Memory B cell (primary cell): Measurements from ENCODE around the gene RNASE8.

Experiments
- ATAC-seq: fragments of 150-1000 bp; cut with Tn5 transposase; 2 replicates; pipeline ENCODE4 v1.10.0; 2021; ENCODE audit warnings: low read depth, mild to moderate bottlenecking, moderate library complexity
- DNase-seq, 2 donors: peaks; one replicate each; pipeline ENCODE4 v3.0.0; 2022; ENCODE audit warnings: low spot score in 2 of 2
- H3K27ac Mint-ChIP-seq: one replicate; pipeline ENCODE4 v1.8.0; 2022; ENCODE audit warnings: mild to moderate bottlenecking, moderate library complexity, mixed read lengths
- H3K27me3 Mint-ChIP-seq: one replicate; pipeline ENCODE4 v1.8.0; 2022; ENCODE audit warnings: mixed read lengths
- H3K36me3 Mint-ChIP-seq: one replicate; pipeline ENCODE4 v1.8.0; 2022; ENCODE audit warnings: mild to moderate bottlenecking, mixed read lengths
- H3K4me1 Mint-ChIP-seq: one replicate; pipeline ENCODE4 v1.8.0; 2022; ENCODE audit warnings: mixed read lengths
- H3K4me3 Mint-ChIP-seq: one replicate; pipeline ENCODE4 v1.8.0; 2022; ENCODE audit warnings: mild to moderate bottlenecking, moderate library complexity, mixed read lengths
- H3K9me3 Mint-ChIP-seq: one replicate; pipeline ENCODE4 v1.8.0; 2022; ENCODE audit warnings: mixed read lengths

RNASE8 gene

GRCh38 chr14:21053184-21054122 lies 4.2 kb upstream of the RNASE8 start:
- H3K27me3 Mint-ChIP-seq, result peaks cover 15% of the 10 kb centered on the region
- H3K36me3 Mint-ChIP-seq, result no peaks in the 10 kb centered on the region
- H3K4me1 Mint-ChIP-seq, result no peaks in the 10 kb centered on the region
- DNase-seq (no peak), ATAC-seq (no peak)
- H3K27ac Mint-ChIP-seq, result peak overlapping the region; percentile 4
- H3K4me3 Mint-ChIP-seq, result no peak overlapping the region
- no peaks in the 10 kb centered on the region for H3K9me3 Mint-ChIP-seq

- Mint-ChIP-seq H3K27ac (peak overlapping the region; percentile 4), H3K36me3 (no peaks in the 10 kb centered on the region), H3K4me1 (no peaks in the 10 kb centered on the region), H3K27me3 (peaks cover 10% of the 10 kb centered on the region), H3K4me3 (no peak overlapping the region), H3K9me3 (no peaks in the 10 kb centered on the region)
- no peak for ATAC-seq
- no peak for DNase-seq
These were observed 3.4 kb upstream of the RNASE8 start for GRCh38 chr14:21054123-21054767.

DNA sequence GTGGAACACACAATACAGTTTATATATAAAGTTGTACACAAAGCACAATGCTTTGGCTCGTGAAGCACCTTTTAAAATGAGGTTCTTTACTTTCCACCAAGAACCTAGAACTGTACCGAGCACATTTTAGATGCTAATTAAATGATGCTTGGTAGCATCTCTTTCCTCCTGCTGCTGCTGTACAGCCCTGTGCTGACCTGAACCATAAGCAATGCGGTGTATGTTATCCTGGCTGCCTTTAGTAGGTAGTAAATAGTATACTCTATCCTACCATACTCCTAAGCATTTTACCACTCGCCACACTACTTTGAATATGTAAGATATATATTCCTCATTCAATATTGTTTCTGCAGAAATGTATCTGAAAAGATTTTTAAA lies 2.9 kb upstream of the RNASE8 start:
- Mint-ChIP-seq H3K27me3 (peaks cover 9% of the 10 kb centered on the region), H3K4me1 (no peaks in the 10 kb centered on the region), H3K27ac (no peak overlapping the region), H3K9me3 (no peaks in the 10 kb centered on the region), H3K4me3 (no peak overlapping the region), H3K36me3 (no peaks in the 10 kb centered on the region)
- ATAC-seq (no peak), DNase-seq (no peak)

- Mint-ChIP-seq H3K27ac (no peak overlapping the region), H3K36me3 (no peaks in the 10 kb centered on the region), H3K4me1 (no peaks in the 10 kb centered on the region), H3K9me3 (no peaks in the 10 kb centered on the region), H3K4me3 (no peak overlapping the region), H3K27me3 (peaks cover 16% of the 10 kb centered on the region)
- no peak for ATAC-seq
- no peak for DNase-seq
These were observed 2.0 kb upstream of the RNASE8 start for GRCh38 chr14:21055432-21056117.

GRCh38 chr14:21056520-21057163 lies 980 bp upstream of the RNASE8 start:
- no peak overlapping the region for H3K27ac Mint-ChIP-seq
- DNase-seq (no peak), ATAC-seq (no peak)
- no peaks in the 10 kb centered on the region for H3K36me3 Mint-ChIP-seq
- peaks cover 19% of the 10 kb centered on the region for H3K27me3 Mint-ChIP-seq
- H3K9me3 Mint-ChIP-seq, result no peaks in the 10 kb centered on the region
- no peaks in the 10 kb centered on the region for H3K4me1 Mint-ChIP-seq
- no peak overlapping the region for H3K4me3 Mint-ChIP-seq

DNA sequence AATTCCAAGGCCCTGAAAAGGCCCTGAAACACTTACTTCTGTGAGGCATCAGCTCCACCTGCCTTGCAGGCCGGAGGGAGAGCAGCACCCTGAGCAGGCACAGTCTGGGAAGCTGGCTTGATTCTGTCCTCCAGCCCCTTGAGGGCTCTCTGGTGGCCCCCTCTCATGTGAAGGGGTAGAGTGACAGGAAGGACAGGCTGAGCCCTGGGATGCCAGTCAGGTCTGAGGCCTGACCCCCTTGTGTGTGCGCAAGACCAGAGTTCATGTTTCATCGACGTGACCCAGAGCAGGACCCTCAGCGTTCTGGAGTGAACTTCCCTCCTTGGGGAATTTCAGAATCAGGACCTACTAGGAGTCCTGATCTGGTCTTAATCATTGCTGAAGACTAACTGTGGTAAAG lies 1.3 kb downstream of the RNASE8 start:
- Mint-ChIP-seq H3K27ac (no peak overlapping the region), H3K9me3 (no peaks in the 10 kb centered on the region), H3K36me3 (no peaks in the 10 kb centered on the region), H3K4me1 (no peaks in the 10 kb centered on the region), H3K27me3 (peaks cover 21% of the 10 kb centered on the region), H3K4me3 (no peak overlapping the region)
- no peak for ATAC-seq
- no peak for DNase-seq

GRCh38 chr14:21059842-21060613 lies 2.4 kb downstream of the RNASE8 start:
- Mint-ChIP-seq H3K27me3 (peaks cover 21% of the 10 kb centered on the region), H3K36me3 (no peaks in the 10 kb centered on the region), H3K27ac (no peak overlapping the region), H3K4me3 (no peak overlapping the region), H3K4me1 (no peaks in the 10 kb centered on the region), H3K9me3 (no peaks in the 10 kb centered on the region)
- no peak for ATAC-seq
- DNase-seq, result no peak

GRCh38 chr14:21060614-21061346 lies 3.2 kb downstream of the RNASE8 start:
- Mint-ChIP-seq H3K36me3 (no peaks in the 10 kb centered on the region), H3K4me3 (no peak overlapping the region), H3K4me1 (no peaks in the 10 kb centered on the region), H3K27me3 (peaks cover 26% of the 10 kb centered on the region), H3K9me3 (no peaks in the 10 kb centered on the region), H3K27ac (no peak overlapping the region)
- no peak for ATAC-seq
- DNase-seq, result no peak

DNA sequence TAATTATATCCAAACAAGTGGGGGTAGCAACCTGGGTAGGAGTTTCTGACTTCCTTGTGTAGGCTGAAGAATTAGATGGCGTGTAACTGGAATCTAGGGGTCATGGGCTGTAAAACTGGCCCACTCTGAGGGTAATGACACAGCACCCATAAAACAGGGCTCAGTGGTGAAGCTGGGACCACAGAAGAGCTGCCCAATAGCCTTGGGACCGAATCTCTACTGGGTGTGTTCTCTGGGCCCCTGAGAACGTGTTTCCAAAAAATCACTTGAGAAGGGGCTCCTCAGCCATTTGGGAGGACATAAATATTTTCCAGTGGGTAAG lies 3.7 kb downstream of the RNASE8 start:
- H3K36me3 Mint-ChIP-seq, result no peaks in the 10 kb centered on the region
- H3K27me3 Mint-ChIP-seq, result peaks cover 28% of the 10 kb centered on the region
- no peak for ATAC-seq
- H3K4me1 Mint-ChIP-seq, result no peaks in the 10 kb centered on the region
- H3K4me3 Mint-ChIP-seq, result no peak overlapping the region
- no peaks in the 10 kb centered on the region for H3K9me3 Mint-ChIP-seq
- DNase-seq, result no peak
- H3K27ac Mint-ChIP-seq, result no peak overlapping the region

GRCh38 chr14:21063479-21063878 lies 5.9 kb downstream of the RNASE8 start:
- Mint-ChIP-seq H3K4me1 (peaks cover 2% of the 10 kb centered on the region), H3K27ac (no peak overlapping the region), H3K4me3 (no peak overlapping the region), H3K36me3 (no peaks in the 10 kb centered on the region), H3K27me3 (peaks cover 25% of the 10 kb centered on the region), H3K9me3 (no peaks in the 10 kb centered on the region)
- ATAC-seq, result no peak
- DNase-seq, result no peak

DNA sequence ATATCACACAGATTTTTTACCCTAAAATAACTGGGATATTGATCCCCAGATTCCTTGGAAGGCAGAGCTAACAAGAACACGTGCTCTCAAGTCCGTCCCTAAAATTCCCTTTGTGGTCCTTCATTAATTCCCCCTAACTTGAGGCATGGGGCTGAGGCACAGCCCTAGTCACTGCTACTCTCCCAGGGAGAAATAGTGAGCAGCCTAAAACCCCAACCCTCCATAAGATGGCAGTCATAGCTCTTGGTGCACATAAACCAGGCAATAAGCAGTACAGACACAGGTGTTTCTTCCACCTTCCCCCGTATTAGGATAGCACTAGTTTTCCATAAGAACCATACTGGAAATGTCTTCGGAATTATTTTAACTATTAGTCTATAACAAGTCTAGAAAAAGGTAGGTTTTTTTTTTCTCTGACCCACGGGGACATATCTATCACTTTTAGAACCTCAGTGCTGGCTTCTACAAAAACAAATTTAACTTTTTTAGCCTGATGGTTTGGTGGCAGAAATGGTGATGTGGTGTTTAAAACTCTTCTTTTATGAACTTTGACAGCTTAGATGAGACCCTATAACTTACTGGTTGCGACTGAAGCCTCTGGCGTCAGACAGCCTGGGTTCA lies 9.4 kb downstream of the RNASE8 start:
- no peak overlapping the region for H3K27ac Mint-ChIP-seq
- H3K4me3 Mint-ChIP-seq, result no peak overlapping the region
- H3K27me3 Mint-ChIP-seq, result peaks cover 27% of the 10 kb centered on the region
- H3K36me3 Mint-ChIP-seq, result no peaks in the 10 kb centered on the region
- DNase-seq, result no peak
- H3K9me3 Mint-ChIP-seq, result no peaks in the 10 kb centered on the region
- peak; percentile 38 for ATAC-seq
- peaks cover 31% of the 10 kb centered on the region for H3K4me1 Mint-ChIP-seq

GRCh38 chr14:21068521-21069387 lies 11.1 kb downstream of the RNASE8 start:
- Mint-ChIP-seq H3K36me3 (no peaks in the 10 kb centered on the region), H3K27ac (no peak overlapping the region)

More at GRCh38 chr14:21068521-21069387, 11.1 kb downstream of the RNASE8 start:
- H3K4me3 Mint-ChIP-seq, result peak overlapping the region; percentile 87
- no peaks in the 10 kb centered on the region for H3K9me3 Mint-ChIP-seq
- ATAC-seq (peak; percentile 60), DNase-seq (peak; percentile 44 to 47)
- H3K27me3 Mint-ChIP-seq, result peaks cover 25% of the 10 kb centered on the region
- H3K4me1 Mint-ChIP-seq, result peaks cover 40% of the 10 kb centered on the region
